Cardiac fibroblast (primary cell): Measurements from ENCODE around the gene THOC5.

Source experiments
- DNase-seq, 2 donors: peaks; one replicate each; pipeline versions ENCODE4 v3.0.0 to v3.0.0-alpha.2; 2010; ENCODE audit warnings: low read depth in 2 of 2
- H3K4me3 ChIP-seq, 2 donors: replicated peaks in 1 of 2; 1 replicate in 1 of 2; 2 replicates in 1 of 2; pipeline ENCODE4 v1.5.1; 2011; ENCODE audit warnings: low read depth in 2 of 2, low read length in 2 of 2, mild to moderate bottlenecking in 2 of 2, moderate library complexity in 1 of 2
- TF ChIP-seq, protein P1 (sequence below): IDR thresholded peaks from one replicate; pipeline ENCODE4 v1.5.1; 2011; ENCODE audit warnings: low read depth, mild to moderate bottlenecking, low read length, inconsistent platforms

Gene THOC5

DNA sequence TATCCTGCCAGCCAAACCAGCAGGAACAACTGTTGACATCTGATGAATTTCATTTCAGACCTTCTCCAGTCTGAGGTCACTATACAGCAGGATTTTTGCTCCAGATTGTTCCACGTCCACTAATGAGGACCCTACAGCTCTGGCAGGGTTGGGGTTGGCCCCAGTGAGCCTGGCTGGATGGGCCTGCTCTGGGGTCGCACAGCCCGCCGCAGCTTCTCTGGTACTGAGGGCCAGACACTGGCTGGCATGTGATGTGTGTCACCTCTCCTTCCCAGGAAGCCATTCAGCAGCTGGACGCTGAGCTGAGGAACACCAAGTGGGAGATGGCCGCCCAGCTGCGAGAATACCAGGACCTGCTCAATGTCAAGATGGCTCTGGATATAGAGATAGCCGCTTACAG is 68.1 kb downstream of the THOC5 start:
- TF ChIP-seq, protein P1, sequence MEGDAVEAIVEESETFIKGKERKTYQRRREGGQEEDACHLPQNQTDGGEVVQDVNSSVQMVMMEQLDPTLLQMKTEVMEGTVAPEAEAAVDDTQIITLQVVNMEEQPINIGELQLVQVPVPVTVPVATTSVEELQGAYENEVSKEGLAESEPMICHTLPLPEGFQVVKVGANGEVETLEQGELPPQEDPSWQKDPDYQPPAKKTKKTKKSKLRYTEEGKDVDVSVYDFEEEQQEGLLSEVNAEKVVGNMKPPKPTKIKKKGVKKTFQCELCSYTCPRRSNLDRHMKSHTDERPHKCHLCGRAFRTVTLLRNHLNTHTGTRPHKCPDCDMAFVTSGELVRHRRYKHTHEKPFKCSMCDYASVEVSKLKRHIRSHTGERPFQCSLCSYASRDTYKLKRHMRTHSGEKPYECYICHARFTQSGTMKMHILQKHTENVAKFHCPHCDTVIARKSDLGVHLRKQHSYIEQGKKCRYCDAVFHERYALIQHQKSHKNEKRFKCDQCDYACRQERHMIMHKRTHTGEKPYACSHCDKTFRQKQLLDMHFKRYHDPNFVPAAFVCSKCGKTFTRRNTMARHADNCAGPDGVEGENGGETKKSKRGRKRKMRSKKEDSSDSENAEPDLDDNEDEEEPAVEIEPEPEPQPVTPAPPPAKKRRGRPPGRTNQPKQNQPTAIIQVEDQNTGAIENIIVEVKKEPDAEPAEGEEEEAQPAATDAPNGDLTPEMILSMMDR = no peak
- DNase-seq = no peak
- no peak overlapping the region for H3K4me3 ChIP-seq

DNA sequence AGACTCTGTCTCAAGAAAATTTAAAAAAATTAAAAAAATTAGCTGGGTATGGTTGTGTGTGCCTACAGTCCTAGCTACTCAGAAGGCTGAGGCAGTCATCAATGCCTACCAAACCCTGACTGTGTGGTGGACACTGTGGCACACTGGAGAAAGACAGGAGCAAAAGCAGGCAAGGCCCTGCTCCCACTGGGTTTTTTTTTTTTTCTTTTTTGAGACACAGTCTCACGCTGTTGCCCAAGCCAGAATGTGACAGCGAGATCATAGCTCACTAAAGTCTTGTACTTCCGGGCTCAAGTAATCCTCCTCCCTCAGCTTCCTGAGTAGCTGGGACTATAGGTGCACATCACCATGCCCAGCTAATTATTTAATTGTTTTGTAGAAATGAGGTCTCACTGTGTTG is 68.9 kb downstream of the THOC5 start:
- TF ChIP-seq, protein P1 = no peak
- no peak for DNase-seq

DNA sequence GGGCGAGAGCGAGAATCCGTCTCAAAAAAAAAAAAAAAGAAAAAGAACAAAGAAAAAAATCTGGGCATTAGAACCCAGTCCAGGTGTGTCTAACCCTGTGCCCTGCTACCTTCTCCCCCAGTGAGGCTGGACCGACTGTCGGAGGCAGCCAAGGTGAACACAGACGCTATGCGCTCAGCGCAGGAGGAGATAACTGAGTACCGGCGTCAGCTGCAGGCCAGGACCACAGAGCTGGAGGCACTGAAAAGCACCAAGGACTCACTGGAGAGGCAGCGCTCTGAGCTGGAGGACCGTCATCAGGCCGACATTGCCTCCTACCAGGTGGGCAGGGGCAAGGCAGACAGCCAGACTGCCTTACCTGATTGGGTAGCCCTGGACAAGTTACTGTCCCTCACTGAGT is 70.3 kb downstream of the THOC5 start:
- H3K4me3 ChIP-seq = no peak overlapping the region
- TF ChIP-seq, protein P1 = no peak
- DNase-seq = no peak

More for the DNA sequence above, 68.9 kb downstream of the THOC5 start:
- H3K4me3 ChIP-seq = no peak overlapping the region

DNA sequence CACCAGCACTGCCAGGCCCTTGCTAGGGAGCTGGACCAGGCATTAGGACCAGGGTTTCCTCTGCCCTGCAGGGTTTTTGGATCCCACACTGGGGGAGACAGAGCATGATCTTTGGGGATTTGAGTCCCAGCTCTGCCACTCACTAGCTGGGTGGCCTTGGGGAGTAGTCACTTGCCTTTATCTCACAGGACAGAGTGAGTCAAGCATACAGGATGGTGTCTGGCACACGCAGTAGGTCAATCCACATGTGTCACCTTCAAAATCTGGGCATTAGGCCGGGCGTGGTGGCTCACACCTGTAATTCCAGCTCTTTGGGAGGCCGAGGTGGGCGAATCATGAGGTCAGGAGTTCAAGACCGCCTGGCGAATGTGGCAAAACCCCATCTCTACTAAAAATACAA is 70.8 kb downstream of the THOC5 start:
- no peak overlapping the region for H3K4me3 ChIP-seq
- TF ChIP-seq, protein P1 = no peak
- DNase-seq = no peak

DNA sequence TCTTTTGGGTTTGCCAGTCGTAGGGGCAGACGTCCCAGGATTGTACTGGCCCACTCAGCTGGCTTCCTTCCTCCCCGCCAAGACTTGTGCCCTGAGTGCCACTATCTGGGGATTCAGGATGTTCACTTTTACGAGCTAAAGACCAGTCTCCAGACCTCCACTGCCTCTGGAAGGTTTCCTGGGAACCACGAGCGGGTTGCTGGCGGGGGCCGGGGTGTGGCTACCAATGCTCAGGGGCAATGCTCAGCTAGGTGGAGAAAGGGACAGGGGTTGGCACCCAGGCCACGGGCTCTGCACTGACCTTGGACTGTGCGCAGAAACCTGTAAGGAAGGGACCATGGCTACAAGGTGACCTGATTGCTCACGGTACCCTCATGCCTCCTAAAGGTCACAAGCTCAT is 71.3 kb downstream of the THOC5 start:
- DNase-seq = no peak
- no peak overlapping the region for H3K4me3 ChIP-seq
- TF ChIP-seq, protein P1 = no peak

DNA sequence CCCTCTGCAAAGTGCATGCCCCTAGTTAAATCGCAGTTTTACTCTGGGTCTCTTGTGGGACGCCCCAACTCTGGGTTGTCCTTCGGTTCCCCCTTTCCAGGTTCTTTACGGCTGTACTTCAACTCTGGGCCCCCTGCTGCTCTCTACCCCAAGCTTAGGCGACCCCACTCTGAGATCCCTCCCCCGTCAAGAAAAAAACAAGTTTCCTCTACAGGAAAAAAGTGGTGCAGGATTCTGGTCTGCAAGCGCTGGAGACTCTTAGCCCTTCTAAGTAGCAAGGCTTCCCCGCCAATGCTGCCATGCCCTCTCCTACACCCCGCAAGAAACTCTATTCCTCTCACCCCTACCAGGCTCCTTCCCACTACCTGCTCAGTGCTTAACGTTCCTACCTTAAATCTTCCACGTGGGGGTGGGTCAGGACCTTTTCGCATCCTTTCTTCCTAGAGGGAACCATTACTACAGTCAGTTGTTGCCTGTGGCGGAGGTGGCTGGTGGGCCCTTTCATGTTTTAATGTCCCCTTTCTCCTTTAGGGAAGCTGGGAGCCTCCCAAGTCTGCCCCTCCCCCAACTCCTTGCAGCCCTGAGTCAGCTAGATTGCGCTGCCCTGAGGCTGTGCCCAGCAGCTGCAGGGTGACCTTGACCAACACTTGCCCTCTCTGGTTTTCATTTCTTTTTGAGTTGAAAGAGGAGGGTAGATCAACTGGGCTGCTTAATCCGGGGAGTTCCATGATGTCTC is 72.1 kb downstream of the THOC5 start:
- TF ChIP-seq, protein P1 = no peak
- no peak for DNase-seq
- H3K4me3 ChIP-seq = peak overlapping the region in 1 of 2 donors; percentile 11
